GM23338 (cell line): Measurements from ENCODE around the gene KLK13. TPM values are rescaled to one million over a fixed set of nuclear protein-coding genes. Genes with fewer than 3 reads are reported as not detected.
A peak's percentile ranks its signal among the peaks of the same experiment; 100 is the strongest.

Experiments used
- ATAC-seq: fragments of 200-7000 bp; cut with Tn5 transposase; 3 replicates; pipeline ENCODE4 v1.9.1; 2020
- DNase-seq: peaks from one replicate; pipeline ENCODE4 v3.0.0-alpha.2; 2015; ENCODE audit warnings: low spot score
- H2AFZ ChIP-seq: fragments of 200-600 bp; sonication (generic); 2 replicates; pipeline ENCODE4 v1.8.0; 2016; ENCODE audit warnings: antibody characterized with exemption, mild to moderate bottlenecking, moderate library complexity
- H3F3A ChIP-seq: fragments of 200-600 bp; sonication (generic); replicated peaks from 2 replicates; pipeline ENCODE4 v1.8.0; 2017; ENCODE audit warnings: antibody characterized with exemption, mixed run types, low read depth
- H3K27ac ChIP-seq: fragments of 200-600 bp; sonication (generic); 2 replicates; pipeline ENCODE4 v1.6.1; 2016; ENCODE audit warnings: low read depth
- H3K27me3 ChIP-seq: fragments of 200-600 bp; sonication (generic); 2 replicates; pipeline ENCODE4 v1.8.0; 2016; ENCODE audit warnings: mild to moderate bottlenecking, mixed run types, moderate library complexity; ENCODE audit not compliant: insufficient read depth
- H3K36me3 ChIP-seq: fragments of 200-600 bp; sonication (generic); 2 replicates; pipeline ENCODE4 v1.8.0; 2016; ENCODE audit warnings: mild to moderate bottlenecking; ENCODE audit not compliant: insufficient read depth
- H3K4me1 ChIP-seq: fragments of 200-600 bp; sonication (generic); 2 replicates; pipeline ENCODE4 v1.8.0; 2016; ENCODE audit warnings: mild to moderate bottlenecking, moderate library complexity; ENCODE audit not compliant: insufficient read depth
- H3K4me2 ChIP-seq: fragments of 200-600 bp; sonication (generic); 2 replicates; pipeline ENCODE4 v1.7.1; 2017; ENCODE audit warnings: mixed run types
- H3K4me3 ChIP-seq: fragments of 200-600 bp; sonication (generic); 2 replicates; pipeline ENCODE4 v1.6.1; 2016; ENCODE audit warnings: mixed run types
- H3K79me2 ChIP-seq: fragments of 200-600 bp; sonication (generic); replicated peaks from 2 replicates; pipeline ENCODE4 v1.8.0; 2017; ENCODE audit warnings: mild to moderate bottlenecking; ENCODE audit not compliant: insufficient read depth
- H3K9me2 ChIP-seq: fragments of 200-600 bp; sonication (generic); 2 replicates; pipeline ENCODE4 v1.8.0; 2017; ENCODE audit not compliant: insufficient read depth
- H4K20me1 ChIP-seq: fragments of 200-600 bp; sonication (generic); replicated peaks from 2 replicates; pipeline ENCODE4 v1.8.0; 2017; ENCODE audit warnings: mild to moderate bottlenecking; ENCODE audit not compliant: insufficient read depth
- H3K27ac Mint-ChIP-seq: 2 replicates; pipeline ENCODE4 v1.8.0; 2020; ENCODE audit warnings: inconsistent platforms, mild to moderate bottlenecking, moderate library complexity, mixed read lengths
- H3K27me3 Mint-ChIP-seq: 3 replicates; pipeline ENCODE4 v1.8.0; 2022; ENCODE audit warnings: low read depth, mild to moderate bottlenecking, moderate library complexity, mixed read lengths, inconsistent platforms; ENCODE audit not compliant: insufficient read depth, poor library complexity
- H3K36me3 Mint-ChIP-seq: 3 replicates; pipeline ENCODE4 v1.8.0; 2021; ENCODE audit warnings: low read depth, mild to moderate bottlenecking, inconsistent platforms, moderate library complexity, mixed read lengths
- H3K4me1 Mint-ChIP-seq: 3 replicates; pipeline ENCODE4 v1.8.0; 2020; ENCODE audit warnings: mild to moderate bottlenecking, inconsistent platforms, mixed read lengths
- H3K4me3 Mint-ChIP-seq: 3 replicates; pipeline ENCODE4 v1.8.0; 2021; ENCODE audit warnings: moderate library complexity, mild to moderate bottlenecking, inconsistent platforms, mixed read lengths
- H3K9me3 Mint-ChIP-seq: 3 replicates; pipeline ENCODE4 v1.8.0; 2020; ENCODE audit warnings: moderate library complexity, mild to moderate bottlenecking, inconsistent platforms, mixed read lengths
- CREB1 ChIP-seq: fragments of 250-450 bp; sonication (Bioruptor Pico); IDR thresholded peaks from 2 replicates; pipeline ENCODE4 v1.5.0; 2020; ENCODE audit warnings: low read depth, mild to moderate bottlenecking, moderate library complexity
- EZH2 ChIP-seq: fragments of 200-600 bp; sonication (generic); IDR thresholded peaks from one replicate; pipeline ENCODE4 v1.8.0; 2017; ENCODE audit warnings: antibody characterized with exemption, mild to moderate bottlenecking, low read depth; ENCODE audit not compliant: unreplicated experiment
- EZH2phosphoT487 ChIP-seq: fragments of 200-600 bp; sonication (generic); IDR thresholded peaks from one replicate; pipeline ENCODE4 v1.8.1; 2018; ENCODE audit warnings: antibody characterized with exemption; ENCODE audit not compliant: unreplicated experiment
- JUNB ChIP-seq: IDR thresholded peaks from one replicate; pipeline ENCODE4 v1.6.1; 2016; ENCODE audit warnings: antibody characterized with exemption; ENCODE audit not compliant: unreplicated experiment
- NANOG ChIP-seq: IDR thresholded peaks from 2 replicates; pipeline ENCODE4 v1.6.1; 2016; ENCODE audit warnings: antibody characterized with exemption, borderline replicate concordance
- POLR2AphosphoS5 ChIP-seq: IDR thresholded peaks from 2 replicates; pipeline ENCODE4 v1.6.1; 2016; ENCODE audit warnings: antibody characterized with exemption, low read depth
- STAT1 ChIP-seq: IDR thresholded peaks from one replicate; pipeline ENCODE4 v1.6.1; 2016; ENCODE audit warnings: antibody characterized with exemption; ENCODE audit not compliant: unreplicated experiment
- ZNF114 ChIP-seq: fragments of 250-450 bp; sonication (Bioruptor Pico); IDR thresholded peaks from 2 replicates; pipeline ENCODE4 v1.5.0; 2020; ENCODE audit warnings: mild to moderate bottlenecking, moderate library complexity
- ZNF331 ChIP-seq: fragments of 250-450 bp; sonication (Bioruptor Pico); IDR thresholded peaks from 2 replicates; pipeline ENCODE4 v1.5.0; 2020; ENCODE audit warnings: low read depth, mild to moderate bottlenecking, moderate library complexity
- polyA plus RNA-seq: library from polyadenylated mRNA; unstranded; fragments of >200 nt; fragmentation: Nextera tagmentation; extraction: Ambion mirVana; gene quantifications from 2 replicates; pipeline ENCODE4 v1.2.1, GENCODE V29; 2016
- total RNA-seq: library from RNA; depleted of rRNA; stranded (reverse); fragments of >200 nt; shearing (Covaris generic); gene quantifications from 2 replicates; pipeline ENCODE4 v1.2.3, GENCODE V29; 2014
- TF ChIP-seq, protein P1 (sequence below): IDR thresholded peaks from 2 replicates; pipeline ENCODE4 v1.6.1; 2016; ENCODE audit warnings: antibody characterized with exemption
- TF ChIP-seq, protein P2 (sequence below): fragments of 250-450 bp; sonication (Bioruptor Pico); IDR thresholded peaks from 2 replicates; pipeline ENCODE4 v1.5.0; 2020; ENCODE audit warnings: mild to moderate bottlenecking, moderate library complexity

KLK13 gene
- total and polyA plus RNA-seq, 2 experiments from 2014 or later = 4.5 to 5.7 TPM

DNA sequence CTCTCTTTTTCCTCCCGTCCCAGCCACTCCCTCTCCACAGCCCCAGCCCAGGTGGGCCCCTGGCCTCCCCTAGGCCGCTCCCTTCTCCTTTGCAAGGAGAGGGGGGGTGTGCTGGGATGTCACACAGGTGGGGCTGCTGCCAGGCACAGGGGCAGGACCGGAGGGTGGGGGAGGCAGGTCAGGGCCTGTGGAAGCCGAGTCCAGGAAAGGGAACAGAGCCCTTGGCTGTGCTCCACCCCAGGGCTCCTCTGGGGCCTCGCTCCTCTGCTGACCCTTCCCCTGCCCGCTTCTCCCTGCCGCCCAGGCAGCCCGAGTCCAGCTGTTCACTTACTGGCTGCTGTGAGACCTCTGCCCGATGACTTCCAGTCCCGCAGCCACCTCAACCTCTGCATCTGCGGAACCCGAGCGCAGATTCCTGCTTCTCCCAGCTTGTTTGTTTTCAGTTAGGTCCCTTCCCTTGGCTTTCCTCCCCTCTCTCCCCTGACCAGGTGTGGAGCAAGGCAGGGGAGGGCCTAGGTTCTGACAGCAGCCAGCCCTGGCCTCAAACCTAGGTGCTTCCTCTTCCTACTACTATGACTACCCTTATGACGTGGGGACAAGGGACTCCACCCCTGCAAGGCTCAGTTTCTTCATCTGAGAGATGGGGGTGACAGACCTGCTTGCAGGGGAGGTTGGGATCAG is 37.6 kb downstream of the KLK13 start:
- H2AFZ ChIP-seq = no peak overlapping the region; the same call in 1 of the 2 replicates
- Mint-ChIP-seq H3K27ac (no peak overlapping the region), H3K36me3 (peaks cover 3% of the 10 kb centered on the region; the same call in 1 of the 3 replicates), H3K4me1 (peaks cover 39% of the 10 kb centered on the region), H3K9me3 (no peaks in the 10 kb centered on the region; the same call in 2 of the 3 replicates), H3K27me3 (peaks cover 24% of the 10 kb centered on the region), H3K4me3 (no peak overlapping the region; the same call in 2 of the 3 replicates)
- no peaks in the 10 kb centered on the region for H3K79me2 ChIP-seq
- no peaks in the 10 kb centered on the region for H3K27me3 ChIP-seq
- DNase-seq (no peak), ATAC-seq (peak; percentile 19; the same call in 2 of the 3 replicates)
- no peaks in the 10 kb centered on the region for H4K20me1 ChIP-seq
- H3K4me1 ChIP-seq = no peaks in the 10 kb centered on the region; the same call in 1 of the 2 replicates
- no peak for TF ChIP-seq STAT1
- H3K9me2 ChIP-seq = peaks cover 7% of the 10 kb centered on the region; the same call in 1 of the 2 replicates
- H3K27ac ChIP-seq = no peak overlapping the region
- no peak overlapping the region for H3K4me2 ChIP-seq
- no peak overlapping the region for H3K4me3 ChIP-seq
- H3K36me3 ChIP-seq = no peaks in the 10 kb centered on the region
- no peaks in the 10 kb centered on the region for H3F3A ChIP-seq

- peak within 1 kb of the TSS; percentile 12; the same call in 1 of the 3 replicates for H3K4me3 Mint-ChIP-seq
- no peak within 1 kb of the TSS for H3K4me3 ChIP-seq
- H3K9me2 ChIP-seq = peaks cover 7% of the 10 kb centered on the region; the same call in 1 of the 2 replicates
- no peaks in the 10 kb centered on the region for H3K27me3 ChIP-seq
- no peaks in the 10 kb centered on the region for H3K79me2 ChIP-seq
- no peak within 1 kb of the TSS for H3K27ac Mint-ChIP-seq
- DNase-seq (no peak), ATAC-seq (peak; percentile 21; the same call in 2 of the 3 replicates)
- no peak within 1 kb of the TSS for H3K27ac ChIP-seq
- no peak within 1 kb of the TSS for H3K4me2 ChIP-seq
- peaks cover 20% of the 10 kb centered on the region for H3K27me3 Mint-ChIP-seq
- no peaks in the 10 kb centered on the region for H4K20me1 ChIP-seq
- H3K36me3 Mint-ChIP-seq = peaks cover 3% of the 10 kb centered on the region; the same call in 1 of the 3 replicates
- H3F3A ChIP-seq = no peaks in the 10 kb centered on the region
- H3K9me3 Mint-ChIP-seq = no peaks in the 10 kb centered on the region; the same call in 2 of the 3 replicates
- peak within 1 kb of the TSS; percentile 32; the same call in 1 of the 2 replicates for H2AFZ ChIP-seq
- H3K4me1 Mint-ChIP-seq = peaks cover 39% of the 10 kb centered on the region
- H3K4me1 ChIP-seq = peaks cover under 1% of the 10 kb centered on the region; the same call in 1 of the 2 replicates
- H3K36me3 ChIP-seq = no peaks in the 10 kb centered on the region
- TF ChIP-seq NANOG (no peak), CREB1 (no peak), EZH2phosphoT487 (no peak), JUNB (no peak), STAT1 (no peak), POLR2AphosphoS5 (no peak), ZNF114 (no peak), EZH2 (no peak), ZNF331 (CRISPR knock-in tag) (no peak)
- TF ChIP-seq, protein P1, sequence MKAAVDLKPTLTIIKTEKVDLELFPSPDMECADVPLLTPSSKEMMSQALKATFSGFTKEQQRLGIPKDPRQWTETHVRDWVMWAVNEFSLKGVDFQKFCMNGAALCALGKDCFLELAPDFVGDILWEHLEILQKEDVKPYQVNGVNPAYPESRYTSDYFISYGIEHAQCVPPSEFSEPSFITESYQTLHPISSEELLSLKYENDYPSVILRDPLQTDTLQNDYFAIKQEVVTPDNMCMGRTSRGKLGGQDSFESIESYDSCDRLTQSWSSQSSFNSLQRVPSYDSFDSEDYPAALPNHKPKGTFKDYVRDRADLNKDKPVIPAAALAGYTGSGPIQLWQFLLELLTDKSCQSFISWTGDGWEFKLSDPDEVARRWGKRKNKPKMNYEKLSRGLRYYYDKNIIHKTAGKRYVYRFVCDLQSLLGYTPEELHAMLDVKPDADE = no peak
- TF ChIP-seq, protein P2, sequence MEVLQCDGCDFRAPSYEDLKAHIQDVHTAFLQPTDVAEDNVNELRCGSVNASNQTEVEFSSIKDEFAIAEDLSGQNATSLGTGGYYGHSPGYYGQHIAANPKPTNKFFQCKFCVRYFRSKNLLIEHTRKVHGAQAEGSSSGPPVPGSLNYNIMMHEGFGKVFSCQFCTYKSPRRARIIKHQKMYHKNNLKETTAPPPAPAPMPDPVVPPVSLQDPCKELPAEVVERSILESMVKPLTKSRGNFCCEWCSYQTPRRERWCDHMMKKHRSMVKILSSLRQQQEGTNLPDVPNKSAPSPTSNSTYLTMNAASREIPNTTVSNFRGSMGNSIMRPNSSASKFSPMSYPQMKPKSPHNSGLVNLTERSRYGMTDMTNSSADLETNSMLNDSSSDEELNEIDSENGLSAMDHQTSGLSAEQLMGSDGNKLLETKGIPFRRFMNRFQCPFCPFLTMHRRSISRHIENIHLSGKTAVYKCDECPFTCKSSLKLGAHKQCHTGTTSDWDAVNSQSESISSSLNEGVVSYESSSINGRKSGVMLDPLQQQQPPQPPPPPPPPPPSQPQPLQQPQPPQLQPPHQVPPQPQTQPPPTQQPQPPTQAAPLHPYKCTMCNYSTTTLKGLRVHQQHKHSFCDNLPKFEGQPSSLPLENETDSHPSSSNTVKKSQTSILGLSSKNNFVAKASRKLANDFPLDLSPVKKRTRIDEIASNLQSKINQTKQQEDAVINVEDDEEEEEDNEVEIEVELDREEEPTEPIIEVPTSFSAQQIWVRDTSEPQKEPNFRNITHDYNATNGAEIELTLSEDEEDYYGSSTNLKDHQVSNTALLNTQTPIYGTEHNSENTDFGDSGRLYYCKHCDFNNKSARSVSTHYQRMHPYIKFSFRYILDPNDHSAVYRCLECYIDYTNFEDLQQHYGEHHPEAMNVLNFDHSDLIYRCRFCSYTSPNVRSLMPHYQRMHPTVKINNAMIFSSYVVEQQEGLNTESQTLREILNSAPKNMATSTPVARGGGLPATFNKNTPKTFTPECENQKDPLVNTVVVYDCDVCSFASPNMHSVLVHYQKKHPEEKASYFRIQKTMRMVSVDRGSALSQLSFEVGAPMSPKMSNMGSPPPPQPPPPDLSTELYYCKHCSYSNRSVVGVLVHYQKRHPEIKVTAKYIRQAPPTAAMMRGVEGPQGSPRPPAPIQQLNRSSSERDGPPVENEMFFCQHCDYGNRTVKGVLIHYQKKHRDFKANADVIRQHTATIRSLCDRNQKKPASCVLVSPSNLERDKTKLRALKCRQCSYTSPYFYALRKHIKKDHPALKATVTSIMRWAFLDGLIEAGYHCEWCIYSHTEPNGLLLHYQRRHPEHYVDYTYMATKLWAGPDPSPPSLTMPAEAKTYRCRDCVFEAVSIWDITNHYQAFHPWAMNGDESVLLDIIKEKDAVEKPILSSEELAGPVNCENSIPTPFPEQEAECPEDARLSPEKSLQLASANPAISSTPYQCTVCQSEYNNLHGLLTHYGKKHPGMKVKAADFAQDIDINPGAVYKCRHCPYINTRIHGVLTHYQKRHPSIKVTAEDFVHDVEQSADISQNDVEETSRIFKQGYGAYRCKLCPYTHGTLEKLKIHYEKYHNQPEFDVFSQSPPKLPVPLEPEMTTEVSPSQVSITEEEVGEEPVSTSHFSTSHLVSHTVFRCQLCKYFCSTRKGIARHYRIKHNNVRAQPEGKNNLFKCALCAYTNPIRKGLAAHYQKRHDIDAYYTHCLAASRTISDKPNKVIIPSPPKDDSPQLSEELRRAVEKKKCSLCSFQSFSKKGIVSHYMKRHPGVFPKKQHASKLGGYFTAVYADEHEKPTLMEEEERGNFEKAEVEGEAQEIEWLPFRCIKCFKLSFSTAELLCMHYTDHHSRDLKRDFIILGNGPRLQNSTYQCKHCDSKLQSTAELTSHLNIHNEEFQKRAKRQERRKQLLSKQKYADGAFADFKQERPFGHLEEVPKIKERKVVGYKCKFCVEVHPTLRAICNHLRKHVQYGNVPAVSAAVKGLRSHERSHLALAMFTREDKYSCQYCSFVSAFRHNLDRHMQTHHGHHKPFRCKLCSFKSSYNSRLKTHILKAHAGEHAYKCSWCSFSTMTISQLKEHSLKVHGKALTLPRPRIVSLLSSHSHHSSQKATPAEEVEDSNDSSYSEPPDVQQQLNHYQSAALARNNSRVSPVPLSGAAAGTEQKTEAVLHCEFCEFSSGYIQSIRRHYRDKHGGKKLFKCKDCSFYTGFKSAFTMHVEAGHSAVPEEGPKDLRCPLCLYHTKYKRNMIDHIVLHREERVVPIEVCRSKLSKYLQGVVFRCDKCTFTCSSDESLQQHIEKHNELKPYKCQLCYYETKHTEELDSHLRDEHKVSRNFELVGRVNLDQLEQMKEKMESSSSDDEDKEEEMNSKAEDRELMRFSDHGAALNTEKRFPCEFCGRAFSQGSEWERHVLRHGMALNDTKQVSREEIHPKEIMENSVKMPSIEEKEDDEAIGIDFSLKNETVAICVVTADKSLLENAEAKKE (CRISPR knock-in tag) = no peak
These were observed 38.4 kb downstream of the KLK13 start, which contains the start of gene KLK11 for GRCh38 chr19:51026554-51026831. TSS of gene KLK11 (minus strand) at chr19:51026616. CDS start at chr19:51025631, 985 bp downstream.
